Breast epithelium (tissue), 4 donors: ENCODE measurements around the gene FMOD. TPM values are rescaled to one million over a fixed set of nuclear protein-coding genes. Genes with fewer than 3 reads are reported as not detected.

Experiments
- DNase-seq, 2 donors: peaks; one replicate each; pipeline ENCODE4 v3.0.0-alpha.2; 2019; ENCODE audit warnings: low spot score in 2 of 2
- H3K27ac ChIP-seq, 2 donors: fragments of 200-600 bp; sonication (generic) in 1 of 2; one replicate each; pipeline ENCODE4 v1.5.1; 2016 to 2019; ENCODE audit warnings: mild to moderate bottlenecking in 1 of 2
- H3K27me3 ChIP-seq, 2 donors: fragments of 200-600 bp; sonication (generic) in 1 of 2; one replicate each; pipeline versions ENCODE4 v1.5.1 to v1.6.0; 2017 to 2019; ENCODE audit warnings: control low read depth in 1 of 2, mild to moderate bottlenecking in 1 of 2
- H3K36me3 ChIP-seq: fragments of 200-600 bp; one replicate; pipeline ENCODE4 v1.5.1; 2019
- H3K4me1 ChIP-seq, 2 donors: fragments of 200-600 bp; sonication (generic); one replicate each; pipeline ENCODE4 v1.5.1; 2016 to 2019; ENCODE audit warnings: control low read depth in 1 of 2
- H3K4me3 ChIP-seq, 3 donors: fragments of 200-600 bp; sonication (generic); 1 replicate in 2 of 3; 2 replicates in 1 of 3; pipeline ENCODE4 v1.5.1; 2016 to 2019; ENCODE audit warnings: mild to moderate bottlenecking in 3 of 3, moderate library complexity in 2 of 3
- H3K9me3 ChIP-seq, 2 donors: fragments of 200-600 bp; sonication (generic) in 1 of 2; one replicate each; pipeline ENCODE4 v1.5.1; 2016 to 2019; ENCODE audit warnings: control low read depth in 1 of 2
- POLR2A ChIP-seq: fragments of 450-650 bp; IDR thresholded peaks from one replicate; pipeline ENCODE4 v1.6.1; 2016; ENCODE audit warnings: antibody characterized with exemption, mild to moderate bottlenecking, moderate library complexity
- POLR2AphosphoS5 ChIP-seq, 3 donors: sonication (generic); formaldehyde crosslinking; IDR thresholded peaks; one replicate each; pipeline ENCODE4 v1.6.1; 2017; ENCODE audit warnings: antibody characterized with exemption in 3 of 3
- intact Hi-C: fragments of 100-400 bp; cut with DNase I; formaldehyde crosslinking; loops from one replicate; pipeline ENCODE4 v1.15.1; 2023; ENCODE audit warnings: low total_unique reads
- total RNA-seq, 3 donors: library from RNA; depleted of rRNA; stranded (reverse); fragments of >200 nt; gene quantifications; one replicate each; pipeline ENCODE4 v1.1.0, GENCODE V29; 2016
- TF ChIP-seq, protein P1 (sequence below), 3 donors: fragments of 450-650 bp; IDR thresholded peaks; one replicate each; pipeline ENCODE4 v1.5.1; 2016 to 2017; ENCODE audit warnings: antibody characterized with exemption in 3 of 3, mild to moderate bottlenecking in 3 of 3, moderate library complexity in 3 of 3

FMOD gene
- total RNA-seq, 3 donors from 2014 or later: 79.6 to 132 (median 92.4) TPM

DNA sequence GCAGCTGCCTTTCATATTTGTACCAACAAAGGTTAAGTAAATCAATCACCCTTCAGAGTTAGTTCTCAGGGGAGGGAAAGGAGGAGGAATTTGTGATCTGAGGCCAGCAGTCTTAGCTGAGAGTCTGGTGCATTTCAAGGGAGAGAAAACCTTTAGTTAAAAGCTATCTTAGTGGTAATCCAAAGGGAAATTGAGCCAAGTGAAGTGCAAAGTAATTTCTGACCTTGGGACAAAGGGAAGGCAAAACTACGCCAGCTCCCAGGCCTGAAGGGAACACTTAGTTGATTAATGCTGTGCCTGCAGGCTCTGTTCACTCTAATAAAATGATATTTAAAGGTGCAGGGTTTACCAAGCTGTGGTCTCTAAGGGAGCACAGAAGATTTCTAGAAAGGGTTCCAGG is 23.1 kb upstream of the FMOD start:
- H3K36me3 ChIP-seq: no peaks in the 10 kb centered on the region

DNA sequence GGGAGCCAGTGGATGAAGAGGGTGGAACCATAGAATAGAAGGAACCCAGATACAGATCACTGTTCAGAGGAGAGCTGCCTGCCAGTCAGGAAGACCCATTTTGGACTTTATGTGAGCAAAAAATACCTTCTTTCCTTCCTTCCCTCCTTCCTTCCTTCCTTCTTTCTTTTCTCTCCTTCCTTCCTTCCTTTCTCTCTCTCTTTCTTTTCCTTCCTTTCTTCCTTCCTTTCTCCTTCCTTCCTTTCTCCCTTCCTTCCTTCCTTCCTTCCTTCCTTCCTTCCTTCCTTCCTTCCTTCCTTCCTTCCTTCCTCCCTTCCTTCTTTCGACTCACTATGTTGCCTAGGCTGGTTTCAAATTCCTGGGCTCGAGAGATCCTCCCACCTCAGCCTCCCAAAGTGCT is 22.1 kb upstream of the FMOD start:
- no peaks in the 10 kb centered on the region for H3K36me3 ChIP-seq
- H3K27ac ChIP-seq: no peak overlapping the region
- H3K9me3 ChIP-seq: no peaks in the 10 kb centered on the region
- no peaks in the 10 kb centered on the region for H3K4me1 ChIP-seq
- no peaks in the 10 kb centered on the region for H3K27me3 ChIP-seq
- H3K4me3 ChIP-seq: no peak overlapping the region
- intact Hi-C loops: no loop called here
- DNase-seq: no peak
- TF ChIP-seq, protein P1, sequence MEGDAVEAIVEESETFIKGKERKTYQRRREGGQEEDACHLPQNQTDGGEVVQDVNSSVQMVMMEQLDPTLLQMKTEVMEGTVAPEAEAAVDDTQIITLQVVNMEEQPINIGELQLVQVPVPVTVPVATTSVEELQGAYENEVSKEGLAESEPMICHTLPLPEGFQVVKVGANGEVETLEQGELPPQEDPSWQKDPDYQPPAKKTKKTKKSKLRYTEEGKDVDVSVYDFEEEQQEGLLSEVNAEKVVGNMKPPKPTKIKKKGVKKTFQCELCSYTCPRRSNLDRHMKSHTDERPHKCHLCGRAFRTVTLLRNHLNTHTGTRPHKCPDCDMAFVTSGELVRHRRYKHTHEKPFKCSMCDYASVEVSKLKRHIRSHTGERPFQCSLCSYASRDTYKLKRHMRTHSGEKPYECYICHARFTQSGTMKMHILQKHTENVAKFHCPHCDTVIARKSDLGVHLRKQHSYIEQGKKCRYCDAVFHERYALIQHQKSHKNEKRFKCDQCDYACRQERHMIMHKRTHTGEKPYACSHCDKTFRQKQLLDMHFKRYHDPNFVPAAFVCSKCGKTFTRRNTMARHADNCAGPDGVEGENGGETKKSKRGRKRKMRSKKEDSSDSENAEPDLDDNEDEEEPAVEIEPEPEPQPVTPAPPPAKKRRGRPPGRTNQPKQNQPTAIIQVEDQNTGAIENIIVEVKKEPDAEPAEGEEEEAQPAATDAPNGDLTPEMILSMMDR (IDR thresholded peaks at IDR 0.05): no peak
- TF ChIP-seq POLR2A (no peak), POLR2AphosphoS5 (IDR thresholded peaks at IDR 0.05) (no peak)

More for the DNA sequence above, 23.1 kb upstream of the FMOD start:
- DNase-seq: no peak
- intact Hi-C loops: no loop called here
- no peaks in the 10 kb centered on the region for H3K9me3 ChIP-seq
- H3K27me3 ChIP-seq: no peaks in the 10 kb centered on the region
- H3K4me1 ChIP-seq: no peaks in the 10 kb centered on the region
- no peak overlapping the region for H3K4me3 ChIP-seq
- TF ChIP-seq, protein P1 (IDR thresholded peaks at IDR 0.05): no peak
- no peak for TF ChIP-seq POLR2AphosphoS5 (IDR thresholded peaks at IDR 0.05)
- TF ChIP-seq POLR2A: no peak
- H3K27ac ChIP-seq: no peak overlapping the region

DNA sequence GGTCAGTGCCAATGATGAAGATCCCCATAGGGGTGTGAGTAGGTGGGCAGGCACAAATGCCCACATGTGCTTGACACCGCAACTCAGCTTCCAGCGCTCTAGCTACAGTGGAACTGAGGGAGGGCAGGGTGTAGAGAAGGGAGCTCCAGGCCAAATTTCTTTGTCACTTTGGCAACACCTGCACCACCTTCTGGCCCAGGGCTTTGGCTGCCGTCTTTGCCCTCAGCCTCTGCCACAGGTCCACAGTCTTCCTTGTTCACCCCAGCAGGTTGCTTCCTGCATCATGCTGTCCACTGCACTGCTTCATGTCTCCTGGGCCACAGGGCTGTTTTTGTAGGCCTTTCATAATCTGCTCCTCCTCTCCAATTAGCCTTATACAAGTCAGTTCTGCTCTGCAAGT is 20.4 kb upstream of the FMOD start:
- no peaks in the 10 kb centered on the region for H3K9me3 ChIP-seq
- H3K36me3 ChIP-seq: no peaks in the 10 kb centered on the region
- no peak overlapping the region for H3K4me3 ChIP-seq
- TF ChIP-seq, protein P1 (IDR thresholded peaks at IDR 0.05): no peak
- no peak for TF ChIP-seq POLR2AphosphoS5 (IDR thresholded peaks at IDR 0.05)
- no peak for TF ChIP-seq POLR2A
- intact Hi-C loops: no loop called here
- no peak overlapping the region for H3K27ac ChIP-seq
- no peaks in the 10 kb centered on the region for H3K27me3 ChIP-seq
- peaks cover 0 to 3% of the 10 kb centered on the region in 2 donors for H3K4me1 ChIP-seq
- no peak for DNase-seq

DNA sequence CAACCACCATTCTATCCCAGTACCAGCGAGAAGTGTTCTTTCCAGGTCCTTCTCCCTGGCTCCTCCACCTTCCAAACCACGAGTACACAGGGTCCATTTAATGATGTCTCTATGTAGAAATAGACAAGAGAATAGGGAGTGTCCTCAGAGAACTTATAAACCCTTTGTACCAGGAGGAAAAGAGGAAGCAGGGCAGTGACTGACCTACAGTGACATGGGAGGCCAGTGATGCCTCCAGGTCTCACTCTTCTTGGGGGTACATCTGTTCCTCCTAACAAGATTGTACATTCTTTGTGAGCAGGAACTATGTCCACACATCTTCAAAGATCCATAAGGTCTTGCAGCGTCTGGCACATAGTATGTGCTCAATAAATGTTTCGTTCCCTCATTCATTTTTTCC is 18.7 kb upstream of the FMOD start:
- Histone ChIP-seq H3K27me3 (no peaks in the 10 kb centered on the region), H3K4me1 (peaks cover 0 to 3% of the 10 kb centered on the region in 2 donors), H3K36me3 (no peaks in the 10 kb centered on the region), H3K27ac (peak overlapping the region; percentile 64 to 80), H3K4me3 (no peak overlapping the region), H3K9me3 (no peaks in the 10 kb centered on the region)
- intact Hi-C loops: loop anchor here (10.0 kb wide), 1 partner anchor 115 kb away; no protein-coding TSS in a partner anchor
- no peak for DNase-seq
- TF ChIP-seq POLR2AphosphoS5 (IDR thresholded peaks at IDR 0.05) (no peak), POLR2A (no peak)
- TF ChIP-seq, protein P1 (IDR thresholded peaks at IDR 0.05): no peak

DNA sequence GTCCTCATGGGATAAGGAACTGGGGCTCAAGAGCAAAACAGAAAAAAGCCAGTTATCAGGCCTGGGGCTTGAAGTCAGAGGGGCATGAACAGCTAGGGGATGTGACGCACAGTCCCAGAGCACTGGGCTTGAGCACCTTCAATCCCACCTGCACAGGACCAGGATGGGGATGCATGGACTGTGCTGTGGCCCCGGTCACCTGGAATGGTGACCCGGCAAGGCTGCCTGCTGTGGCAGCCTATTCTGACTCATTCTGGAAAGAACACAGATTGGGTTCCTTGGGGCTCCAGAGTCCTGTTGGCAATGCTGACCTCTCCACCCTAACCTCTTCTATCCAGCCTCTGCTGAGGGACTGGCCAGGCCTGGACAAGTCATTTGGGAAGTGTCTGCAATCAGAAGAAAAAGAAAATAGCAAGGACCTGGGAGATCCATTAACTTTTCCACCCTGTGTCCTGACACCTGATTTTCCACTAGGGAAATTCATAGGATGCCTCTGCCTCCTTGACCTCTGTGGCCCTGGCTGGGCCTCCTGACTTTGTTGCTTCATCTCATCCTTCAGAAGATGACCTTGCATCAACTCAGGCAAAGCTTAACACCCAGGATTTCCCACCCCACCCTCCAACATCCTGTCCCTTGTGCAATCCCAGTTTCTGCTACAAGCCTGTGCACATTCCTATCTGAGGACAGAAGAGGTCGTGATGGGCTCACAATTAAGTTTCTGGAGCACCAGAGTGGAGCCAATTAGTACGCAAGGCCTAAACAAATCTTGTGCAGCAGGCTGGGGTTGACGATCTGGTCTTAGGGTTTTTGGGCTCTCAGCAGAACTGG is 17.9 kb upstream of the FMOD start:
- intact Hi-C loops: loop anchor here (10.0 kb wide), 1 partner anchor 116 kb away; no protein-coding TSS in a partner anchor
- TF ChIP-seq POLR2AphosphoS5 (IDR thresholded peaks at IDR 0.05): peak; percentile 73 to 97 (median 88)
- TF ChIP-seq, protein P1 (IDR thresholded peaks at IDR 0.05): peak; percentile 30 to 50 (median 49)
- TF ChIP-seq POLR2A: no peak
- Histone ChIP-seq H3K4me3 (no peak overlapping the region), H3K27me3 (no peaks in the 10 kb centered on the region), H3K9me3 (no peaks in the 10 kb centered on the region), H3K4me1 (peaks cover 0 to 3% of the 10 kb centered on the region in 2 donors), H3K36me3 (no peaks in the 10 kb centered on the region), H3K27ac (peak overlapping the region; percentile 64 to 80)
- peak in 1 of 2 donors; percentile 70 for DNase-seq
